GM23338 (cell line): Measurements from ENCODE around the gene ZNF831.

Source experiments
- JUNB ChIP-seq: IDR thresholded peaks from one replicate; pipeline ENCODE4 v1.6.1; 2016; ENCODE audit warnings: antibody characterized with exemption; ENCODE audit not compliant: unreplicated experiment
- TF ChIP-seq, protein P1 (sequence below), 2 experiments: fragments of 200-600 bp in 1 of 2; sonication (generic) in 1 of 2; conservative IDR thresholded peaks; 2 replicates each; pipeline versions ENCODE4 v1.5.1 to v1.6.1; 2016 to 2017; ENCODE audit warnings: antibody characterized with exemption in 2 of 2, low read depth in 2 of 2, mild to moderate bottlenecking in 2 of 2, moderate library complexity in 1 of 2

DNA sequence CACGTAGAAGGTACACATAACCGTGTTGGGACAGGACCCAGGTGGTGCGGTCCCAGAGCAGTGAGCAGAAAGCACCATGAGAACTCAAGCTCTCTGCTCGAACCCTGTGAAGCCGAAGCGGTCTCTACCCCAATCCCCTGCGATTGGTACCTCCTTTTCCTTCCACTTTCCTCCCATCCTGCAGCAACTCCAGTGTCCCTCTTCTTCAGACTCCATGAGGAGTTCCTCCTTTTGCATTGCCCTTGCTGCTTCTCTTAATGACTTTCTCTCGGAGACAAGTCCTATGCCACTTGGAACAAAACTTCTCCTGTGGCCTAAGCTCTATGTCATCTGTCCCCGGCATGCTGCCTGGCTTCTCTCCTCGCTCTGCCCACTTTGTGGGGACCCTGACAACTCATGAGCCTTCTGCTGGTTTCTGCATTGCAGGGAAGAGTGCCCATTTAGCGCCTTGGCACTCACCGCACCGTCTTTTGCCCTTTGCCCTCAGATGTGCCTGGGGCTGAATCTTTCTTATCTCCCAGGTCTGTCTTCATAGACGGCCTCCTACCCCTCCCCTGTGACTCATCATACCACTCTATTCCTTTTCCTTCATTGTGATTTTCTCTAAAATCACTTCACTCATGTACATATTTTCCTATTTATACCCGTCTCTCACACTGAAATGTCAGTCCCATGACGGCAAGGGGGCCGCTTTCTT is 9.2 kb upstream of the ZNF831 start:
- no peak for TF ChIP-seq JUNB
- TF ChIP-seq, protein P1, sequence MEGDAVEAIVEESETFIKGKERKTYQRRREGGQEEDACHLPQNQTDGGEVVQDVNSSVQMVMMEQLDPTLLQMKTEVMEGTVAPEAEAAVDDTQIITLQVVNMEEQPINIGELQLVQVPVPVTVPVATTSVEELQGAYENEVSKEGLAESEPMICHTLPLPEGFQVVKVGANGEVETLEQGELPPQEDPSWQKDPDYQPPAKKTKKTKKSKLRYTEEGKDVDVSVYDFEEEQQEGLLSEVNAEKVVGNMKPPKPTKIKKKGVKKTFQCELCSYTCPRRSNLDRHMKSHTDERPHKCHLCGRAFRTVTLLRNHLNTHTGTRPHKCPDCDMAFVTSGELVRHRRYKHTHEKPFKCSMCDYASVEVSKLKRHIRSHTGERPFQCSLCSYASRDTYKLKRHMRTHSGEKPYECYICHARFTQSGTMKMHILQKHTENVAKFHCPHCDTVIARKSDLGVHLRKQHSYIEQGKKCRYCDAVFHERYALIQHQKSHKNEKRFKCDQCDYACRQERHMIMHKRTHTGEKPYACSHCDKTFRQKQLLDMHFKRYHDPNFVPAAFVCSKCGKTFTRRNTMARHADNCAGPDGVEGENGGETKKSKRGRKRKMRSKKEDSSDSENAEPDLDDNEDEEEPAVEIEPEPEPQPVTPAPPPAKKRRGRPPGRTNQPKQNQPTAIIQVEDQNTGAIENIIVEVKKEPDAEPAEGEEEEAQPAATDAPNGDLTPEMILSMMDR (conservative IDR thresholded peaks at IDR 0.05; ENCODE audit: low read depth in 2 of 2) = no peak
